GM19043 (cell line): ENCODE data around the gene BOLA2B.
"Not testable (repeated sequence)": the region's sequence is repeated elsewhere in the genome, so short reads cannot be mapped to it uniquely, and the experiment has no call there.

Experiments used
- ATAC-seq: cut with Tn5 transposase; IDR thresholded peaks from one replicate; pipeline ENCODE4 v1.9.1; 2021; ENCODE audit warnings: low read depth; ENCODE audit not compliant: unreplicated experiment

Gene BOLA2B

DNA sequence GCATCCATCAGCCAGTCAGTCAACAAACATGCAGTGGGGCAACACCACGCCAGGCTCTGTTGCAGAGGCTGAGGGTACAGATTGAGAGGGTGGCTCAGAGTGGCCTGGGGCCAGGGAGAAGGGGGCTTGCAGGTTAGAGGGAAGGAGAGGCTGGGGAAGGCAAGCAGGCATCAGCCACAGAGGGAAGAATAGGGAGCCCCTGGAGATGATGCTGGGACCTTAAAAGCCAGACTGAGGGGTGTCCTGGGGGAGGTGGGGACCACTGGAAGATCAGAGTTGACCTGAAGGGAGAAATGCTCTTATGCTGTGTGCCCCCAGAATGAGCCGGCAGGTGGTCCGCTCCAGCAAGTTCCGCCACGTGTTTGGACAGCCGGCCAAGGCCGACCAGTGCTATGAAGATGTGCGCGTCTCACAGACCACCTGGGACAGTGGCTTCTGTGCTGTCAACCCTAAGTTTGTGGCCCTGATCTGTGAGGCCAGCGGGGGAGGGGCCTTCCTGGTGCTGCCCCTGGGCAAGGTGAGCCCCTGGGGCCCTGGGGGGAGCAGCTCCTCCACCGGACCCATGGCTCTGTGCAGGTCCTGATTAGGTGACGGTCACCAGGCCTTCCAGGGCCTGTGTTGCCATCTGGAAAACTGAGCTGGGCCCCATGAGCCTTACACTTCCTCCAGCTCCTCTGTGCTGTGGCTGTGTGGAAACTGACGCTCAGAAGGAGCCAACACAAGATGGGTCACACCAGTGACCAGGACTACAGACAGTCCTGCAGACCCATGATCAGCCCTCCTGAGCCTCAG is 8.4 kb downstream of the BOLA2B start:
- ATAC-seq = no peak

DNA sequence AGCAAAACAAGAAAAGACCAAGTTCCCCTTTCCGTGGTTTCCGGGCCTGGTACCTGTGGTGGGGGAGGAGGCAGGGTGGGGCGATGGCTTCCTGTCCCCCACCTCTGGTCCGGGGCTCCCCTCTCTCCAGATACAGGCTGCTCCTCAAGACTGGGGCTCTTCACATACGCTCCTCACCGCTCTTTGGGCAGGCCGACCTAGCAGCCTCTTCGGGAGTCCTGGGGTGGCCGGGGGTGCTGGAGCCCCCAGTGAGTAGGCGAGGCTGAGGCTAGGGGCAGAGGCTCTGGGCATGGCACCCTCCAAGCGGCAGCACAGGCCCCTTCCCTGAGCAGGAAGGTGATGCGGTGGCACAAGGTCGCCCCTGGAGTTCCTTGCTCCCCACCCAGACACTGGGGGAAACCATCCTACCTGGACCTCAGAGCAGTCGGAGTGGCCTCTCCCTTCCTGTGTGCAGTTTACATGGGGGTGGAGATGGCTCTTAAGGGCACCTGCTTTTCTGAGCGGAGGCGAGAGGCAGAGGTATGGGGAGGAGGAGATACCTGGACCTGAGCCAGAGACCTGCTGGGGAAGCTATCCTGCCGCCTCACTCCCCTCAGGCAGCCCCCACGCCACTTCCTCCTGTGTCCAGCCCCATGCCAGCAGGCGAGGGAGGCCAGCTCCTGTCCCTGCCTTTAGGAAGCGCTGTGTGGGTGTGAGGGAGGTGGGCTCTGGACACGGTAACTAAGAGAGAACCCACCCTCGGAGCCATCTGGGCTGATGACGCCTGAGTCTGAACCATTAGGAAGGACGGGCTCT is 9.2 kb downstream of the BOLA2B start:
- ATAC-seq = peak; percentile 47

DNA sequence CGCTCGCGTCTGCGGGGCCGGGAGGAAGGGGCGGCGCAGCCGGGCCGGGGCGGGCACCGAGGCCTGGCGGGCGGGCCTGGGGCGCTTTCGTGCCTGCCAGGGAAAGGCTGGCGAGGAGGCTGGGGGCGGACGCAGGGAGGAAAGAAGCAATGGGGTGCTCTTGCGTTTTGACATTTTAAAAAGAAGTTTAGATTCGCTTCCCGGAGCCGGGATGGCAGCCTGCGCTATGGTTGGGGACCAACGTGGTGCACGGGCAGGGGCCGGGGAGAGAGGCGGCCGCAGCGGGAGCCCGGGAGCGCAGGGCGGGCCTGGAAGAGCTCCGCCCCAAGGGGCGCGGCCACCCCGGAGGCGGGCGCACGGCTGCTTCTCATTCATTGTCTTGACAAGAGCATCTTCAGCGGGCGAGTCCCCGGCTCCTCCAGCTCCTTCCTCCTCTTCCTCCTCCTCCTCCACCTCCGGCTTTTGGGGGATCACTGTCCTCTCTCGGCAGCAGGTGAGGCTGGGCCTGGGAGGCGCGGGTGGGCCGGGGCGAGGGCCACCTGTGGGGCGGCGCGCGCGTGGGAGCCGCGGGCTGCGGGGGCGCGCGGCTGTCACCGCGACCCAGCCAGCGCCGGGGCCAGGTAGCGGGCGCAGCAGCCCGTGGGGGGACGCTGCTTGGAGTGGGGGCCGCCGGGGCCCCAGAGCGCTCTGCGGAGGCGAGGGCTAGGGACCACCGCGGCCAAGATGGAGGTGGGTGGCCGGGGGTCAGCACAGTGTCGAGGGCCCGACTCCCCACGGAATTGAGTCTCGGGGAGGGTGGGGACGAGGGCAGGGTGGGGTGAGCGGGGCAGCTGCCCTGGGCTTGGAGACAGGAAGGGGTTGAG is 10.0 kb downstream of the BOLA2B start, which contains the start of gene CORO1A:
TSS of gene CORO1A (plus strand) at position 370 of the 863 bp plus-strand sequence. CDS start 1,608 bp downstream, outside the sequence.
- ATAC-seq = no peak

- ATAC-seq = no peak
These were observed 12.7 kb downstream of the BOLA2B start for GRCh38 chr16:30180741-30181140.

GRCh38 chr16:30179931-30180330 is 13.5 kb downstream of the BOLA2B start:
- no peak for ATAC-seq

DNA sequence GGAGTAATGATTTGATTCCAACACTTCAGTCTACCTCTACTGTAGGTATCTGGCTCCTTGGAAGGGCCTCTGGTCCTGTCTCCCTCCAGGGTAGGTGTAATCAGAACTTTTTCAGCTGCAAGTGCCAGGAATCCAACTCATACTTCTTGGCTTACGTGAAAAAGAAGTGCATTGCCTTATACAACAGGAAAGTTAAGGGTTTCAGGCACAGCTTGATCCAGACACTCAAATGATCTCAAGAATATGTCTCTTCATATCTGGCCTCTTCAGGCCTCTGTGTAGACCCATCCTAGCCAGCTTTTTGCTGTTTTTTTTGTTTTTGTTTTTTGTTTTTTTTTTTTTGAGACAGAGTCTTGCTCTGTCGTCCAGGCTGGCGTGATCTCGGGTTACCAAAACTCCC is 14.3 kb downstream of the BOLA2B start:
- ATAC-seq = no peak

GRCh38 chr16:30176876-30177275 is 16.6 kb downstream of the BOLA2B start:
- ATAC-seq = not testable (repeated sequence)

GRCh38 chr16:30173054-30173453 is 20.4 kb downstream of the BOLA2B start:
- no peak for ATAC-seq

DNA sequence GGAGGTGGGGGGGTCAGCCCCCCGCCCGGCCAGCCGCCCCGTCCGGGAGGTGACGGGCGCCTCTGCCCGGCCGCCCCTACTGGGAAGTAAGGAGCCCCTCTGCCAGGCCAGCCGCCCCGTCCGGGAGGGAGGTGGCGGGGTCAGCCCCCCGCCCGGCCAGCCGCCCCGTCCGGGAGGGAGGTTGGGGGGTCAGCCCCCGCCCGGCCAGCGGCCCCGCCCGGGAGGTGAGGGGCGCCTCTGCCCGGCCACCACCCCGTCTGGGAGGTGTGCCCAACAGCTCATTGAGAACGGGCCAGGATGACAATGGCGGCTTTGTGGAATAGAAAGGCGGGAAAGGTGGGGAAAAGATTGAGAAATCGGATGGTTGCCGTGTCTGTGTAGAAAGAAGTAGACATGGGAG is 23.3 kb downstream of the BOLA2B start:
- not testable (repeated sequence) for ATAC-seq

GRCh38 chr16:30169416-30169815 is 24.1 kb downstream of the BOLA2B start:
- ATAC-seq = not testable (repeated sequence)

DNA sequence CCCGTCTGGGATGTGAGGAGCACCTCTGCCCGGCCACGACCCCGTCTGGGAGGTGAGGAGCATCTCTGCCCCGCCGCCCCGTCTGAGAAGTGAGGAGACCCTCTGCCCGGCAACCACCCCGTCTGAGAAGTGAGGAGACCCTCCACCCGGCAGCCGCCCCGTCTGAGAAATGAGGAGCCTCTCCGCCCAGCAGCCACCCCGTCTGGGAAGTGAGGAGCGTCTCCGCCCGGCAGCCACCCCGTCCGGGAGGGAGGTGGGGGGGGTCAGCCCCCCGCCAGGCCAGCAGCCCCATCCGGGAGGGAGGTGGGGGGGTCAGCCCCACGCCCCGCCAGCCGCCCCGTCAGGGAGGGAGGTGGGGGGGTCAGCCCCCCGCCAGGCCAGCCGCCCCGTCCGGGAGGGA is 24.7 kb downstream of the BOLA2B start:
- ATAC-seq = not testable (repeated sequence)

GRCh38 chr16:30166202-30166902 is 27.1 kb downstream of the BOLA2B start:
- no peak for ATAC-seq

DNA sequence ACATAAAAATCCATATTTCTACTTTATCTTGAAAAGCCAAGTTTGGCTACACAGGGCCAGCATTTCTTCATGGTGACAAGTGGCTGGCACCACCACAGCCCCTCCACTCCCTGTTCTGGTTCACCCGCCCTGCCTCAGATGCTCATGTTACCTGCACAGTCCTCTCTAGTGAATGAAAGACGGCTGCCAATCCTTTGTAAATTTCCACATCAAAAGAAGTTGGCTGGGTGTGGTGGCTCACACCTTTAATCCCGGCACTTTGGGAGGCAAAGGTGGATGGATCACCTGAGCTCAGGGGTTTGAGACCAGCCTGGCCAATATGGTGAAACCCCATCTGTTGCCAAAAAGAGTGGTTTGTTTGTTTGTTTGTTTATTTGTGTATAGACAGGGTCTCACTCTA is 29.9 kb downstream of the BOLA2B start:
- no peak for ATAC-seq

DNA sequence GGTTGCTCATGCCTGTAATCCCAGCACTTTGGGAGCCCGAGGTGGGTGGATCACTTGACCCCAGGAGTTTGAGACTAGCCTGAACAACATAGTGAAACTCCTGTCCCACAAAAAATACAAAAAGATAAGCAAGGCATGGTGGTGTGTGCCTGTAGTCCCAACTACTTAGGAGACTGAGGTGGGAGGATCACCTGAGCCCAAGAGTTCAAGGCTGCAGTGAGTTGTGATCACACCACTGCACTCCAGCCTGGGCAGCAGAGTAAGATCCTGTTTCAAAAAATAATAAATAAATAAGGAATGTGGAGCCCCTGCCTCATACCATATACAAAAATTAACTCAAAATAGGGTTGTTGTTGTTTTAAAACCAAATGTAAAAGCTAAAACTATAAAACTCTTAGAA is 36.3 kb downstream of the BOLA2B start:
- ATAC-seq = no peak

DNA sequence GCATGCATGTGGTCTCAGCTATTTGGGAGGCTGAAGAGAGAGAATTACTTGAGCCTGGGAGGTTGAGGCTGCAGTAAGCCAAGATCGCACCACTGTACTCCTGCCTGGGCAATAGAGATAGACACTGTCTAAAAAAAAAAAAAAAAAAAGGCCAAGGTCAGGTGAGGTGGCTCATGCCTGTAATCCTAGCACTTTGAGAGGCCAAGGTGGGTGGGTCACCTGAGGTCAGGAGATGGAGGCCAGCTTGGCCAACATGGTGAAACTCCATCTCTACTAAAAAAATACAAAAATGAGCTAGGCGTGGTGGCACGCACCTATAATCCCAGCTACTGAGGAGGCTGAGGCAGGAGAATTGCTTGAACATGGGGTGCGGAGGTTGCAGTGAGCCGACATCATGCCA is 38.3 kb downstream of the BOLA2B start:
- ATAC-seq = no peak

- ATAC-seq = no peak
These were observed 40.9 kb downstream of the BOLA2B start for GRCh38 chr16:30152517-30152916.

DNA sequence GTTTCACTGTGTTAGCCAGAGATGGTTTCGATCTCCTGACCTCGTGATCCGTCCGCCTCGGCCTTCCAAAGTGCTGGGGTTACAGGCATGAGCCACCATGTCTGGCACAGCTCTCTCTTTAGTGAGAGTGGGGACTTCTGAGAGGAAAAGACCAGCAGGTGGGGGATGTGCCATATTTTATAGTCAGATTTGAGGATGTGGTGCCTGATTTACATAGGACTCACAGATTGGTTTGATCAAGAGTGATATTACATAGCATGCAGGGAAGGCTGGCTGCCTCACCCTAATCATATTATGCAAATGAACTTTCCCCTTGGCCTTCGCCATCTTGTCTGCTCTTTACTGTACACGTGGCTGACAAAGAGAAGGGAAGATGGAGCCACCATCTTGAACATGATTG is 42.4 kb downstream of the BOLA2B start:
- ATAC-seq = no peak

DNA sequence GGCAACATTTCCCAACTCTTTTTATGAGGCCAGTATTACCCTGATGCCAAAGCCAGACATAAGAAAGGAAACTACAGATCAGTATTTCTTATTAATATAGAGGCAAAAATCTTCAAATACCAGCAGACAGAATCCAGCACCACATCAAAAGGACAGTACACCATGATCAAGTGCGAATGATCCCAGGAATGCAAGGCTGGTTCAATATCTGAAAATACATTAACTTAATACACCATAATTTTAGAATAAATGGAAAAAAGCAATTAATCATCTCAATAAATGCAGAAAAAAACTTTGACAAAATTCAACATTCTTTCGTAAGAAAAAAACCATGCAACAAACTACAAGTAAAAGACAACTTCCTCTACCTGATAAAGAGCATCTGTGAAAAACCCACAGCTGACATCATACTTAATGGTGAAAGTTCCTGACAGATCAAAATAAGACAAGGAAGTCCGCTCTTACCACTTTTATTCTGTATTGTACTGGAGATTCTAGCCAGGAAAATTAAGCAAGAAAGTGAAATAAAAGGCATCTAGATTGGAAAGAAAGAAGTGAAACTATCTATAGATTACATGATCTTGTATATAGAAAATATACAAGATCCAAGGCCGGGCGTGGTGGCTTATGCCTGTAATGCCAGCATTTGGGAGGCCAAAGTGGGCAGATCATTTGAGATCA is 44.1 kb downstream of the BOLA2B start:
- no peak for ATAC-seq

DNA sequence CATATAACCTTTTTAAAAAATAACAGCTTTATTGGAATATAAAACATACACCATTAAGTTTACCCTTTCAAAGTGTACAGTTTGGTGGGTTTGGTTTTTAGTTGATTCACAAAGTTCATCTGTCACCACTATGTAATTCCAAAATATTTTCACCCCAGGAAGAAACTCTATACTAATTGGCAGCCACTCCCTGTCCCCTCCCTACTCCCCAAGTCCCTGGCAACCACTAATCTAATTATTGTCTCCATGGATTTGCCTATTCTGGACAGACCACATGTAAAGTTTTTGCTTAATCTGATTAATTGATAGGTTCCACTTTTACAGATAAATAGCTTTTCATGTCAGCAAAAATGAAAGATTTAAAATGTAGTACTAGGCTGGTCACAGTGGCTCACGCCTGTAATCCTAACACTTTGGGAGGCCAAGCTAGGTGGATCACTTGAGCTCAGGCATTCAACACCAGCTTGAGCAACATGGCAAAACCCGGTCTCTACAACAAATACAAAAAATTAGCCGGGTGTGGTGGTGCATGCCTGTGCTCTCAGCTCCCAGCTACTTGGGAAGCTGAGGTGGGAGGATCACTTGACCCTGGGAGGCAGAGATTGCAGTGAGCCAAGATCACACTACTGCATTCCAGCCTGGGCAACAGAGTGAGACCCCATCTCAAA is 45.5 kb downstream of the BOLA2B start:
- no peak for ATAC-seq
